Tibial artery (tissue), 4 donors: ENCODE data around the gene SMIM3.
A peak's percentile ranks its signal among the peaks of the same experiment; 100 is the strongest.

Experiments
- DNase-seq, 2 donors: peaks; one replicate each; pipeline ENCODE4 v3.0.0-alpha.2; 2019
- H3K27ac ChIP-seq, 2 donors: fragments of 200-600 bp; sonication (generic) in 1 of 2; 1 replicate in 1 of 2; 2 replicates in 1 of 2; pipeline ENCODE4 v1.5.1; 2018 to 2019; ENCODE audit warnings: mild to moderate bottlenecking in 1 of 2
- H3K27me3 ChIP-seq, 2 donors: fragments of 200-600 bp; sonication (generic) in 1 of 2; one replicate each; pipeline versions ENCODE4 v1.5.1 to v1.6.0; 2016 to 2019
- H3K36me3 ChIP-seq, 3 donors: fragments of 200-600 bp; sonication (generic) in 2 of 3; one replicate each; pipeline ENCODE4 v1.5.1; 2016 to 2019; ENCODE audit warnings: mild to moderate bottlenecking in 2 of 3
- H3K4me1 ChIP-seq, 4 donors: fragments of 200-600 bp; sonication (generic) in 2 of 4; 1 replicate in 3 of 4; 2 replicates in 1 of 4; pipeline ENCODE4 v1.5.1; 2016 to 2019
- H3K4me3 ChIP-seq, 2 donors: fragments of 200-600 bp; sonication (generic) in 1 of 2; 1 replicate in 1 of 2; 2 replicates in 1 of 2; pipeline ENCODE4 v1.5.1; 2018 to 2019; ENCODE audit warnings: mild to moderate bottlenecking in 2 of 2
- H3K9me3 ChIP-seq, 3 donors: fragments of 200-600 bp; sonication (generic) in 1 of 3; one replicate each; pipeline ENCODE4 v1.5.1; 2016 to 2019
- CTCF ChIP-seq, 2 experiments: fragments of 200-600 bp in 1 of 2; fragments of 450-650 bp in 1 of 2; IDR thresholded peaks; one replicate each; pipeline ENCODE4 v1.5.1; 2017 to 2019; ENCODE audit warnings: antibody characterized with exemption in 2 of 2, mild to moderate bottlenecking in 1 of 2, moderate library complexity in 1 of 2
- intact Hi-C: fragments of 100-400 bp; cut with DNase I; formaldehyde crosslinking; loops from one replicate; pipeline ENCODE4 v1.15.0; 2023; ENCODE audit warnings: low total_unique reads

The SMIM3 gene

GRCh38 chr5:150778517-150779396 lies at the start of gene SMIM3:
Gene SMIM3, plus strand, starts transcription at chr5:150778757. Its CDS starts 16,684 bp downstream, at chr5:150795441.
- TF ChIP-seq CTCF (IDR thresholded peaks at IDR 0.05) = peak in 1 of 2 experiments; percentile 35
- intact Hi-C loops = no loop called here
- H3K27me3 ChIP-seq = no peaks in the 10 kb centered on the region
- H3K36me3 ChIP-seq = no peaks in the 10 kb centered on the region
- peak within 1 kb of the TSS; percentile 84 to 91 for H3K4me3 ChIP-seq
- peak within 1 kb of the TSS; percentile 96 to 97 for H3K27ac ChIP-seq
- no peaks in the 10 kb centered on the region for H3K9me3 ChIP-seq
- DNase-seq = peak; percentile 86 to 94
- H3K4me1 ChIP-seq = peaks cover 5 to 53% (median 46%) of the 10 kb centered on the region in 4 donors

- no peak overlapping the region for H3K27ac ChIP-seq
- no peak for DNase-seq
- no peaks in the 10 kb centered on the region for H3K4me1 ChIP-seq
- no peaks in the 10 kb centered on the region for H3K27me3 ChIP-seq
- no peak overlapping the region for H3K4me3 ChIP-seq
- H3K9me3 ChIP-seq = no peaks in the 10 kb centered on the region
- no peak for TF ChIP-seq CTCF (IDR thresholded peaks at IDR 0.05)
- intact Hi-C loops = no loop called here
- peaks cover 64 to 79% (median 76%) of the 10 kb centered on the region in 3 donors for H3K36me3 ChIP-seq
These were observed 48.7 kb upstream of the SMIM3 start for GRCh38 chr5:150729859-150730258.

- Histone ChIP-seq H3K27me3 (no peaks in the 10 kb centered on the region), H3K4me1 (no peaks in the 10 kb centered on the region), H3K4me3 (no peak overlapping the region), H3K27ac (no peak overlapping the region), H3K9me3 (no peaks in the 10 kb centered on the region), H3K36me3 (peaks cover 56 to 69% (median 68%) of the 10 kb centered on the region in 3 donors)
- DNase-seq = no peak
- no peak for TF ChIP-seq CTCF (IDR thresholded peaks at IDR 0.05)
- intact Hi-C loops = no loop called here
These were observed 46.8 kb upstream of the SMIM3 start for GRCh38 chr5:150731669-150732242.

- DNase-seq = peak; percentile 44 to 71
- Histone ChIP-seq H3K4me3 (no peak overlapping the region), H3K36me3 (peaks cover 37 to 57% (median 53%) of the 10 kb centered on the region in 3 donors), H3K4me1 (peaks cover 0 to 4% (median 0%) of the 10 kb centered on the region in 4 donors), H3K9me3 (no peaks in the 10 kb centered on the region), H3K27ac (no peak overlapping the region), H3K27me3 (no peaks in the 10 kb centered on the region)
- intact Hi-C loops = no loop called here
- TF ChIP-seq CTCF (IDR thresholded peaks at IDR 0.05) = no peak
These were observed 43.8 kb upstream of the SMIM3 start for GRCh38 chr5:150734579-150735384.

GRCh38 chr5:150738862-150739261 lies 39.7 kb upstream of the SMIM3 start:
- peaks cover 0 to 4% (median 0%) of the 10 kb centered on the region in 4 donors for H3K4me1 ChIP-seq
- no peaks in the 10 kb centered on the region for H3K27me3 ChIP-seq
- peaks cover 10 to 51% (median 29%) of the 10 kb centered on the region in 3 donors for H3K36me3 ChIP-seq
- H3K4me3 ChIP-seq = no peak overlapping the region
- intact Hi-C loops = no loop called here
- no peak overlapping the region for H3K27ac ChIP-seq
- no peak for DNase-seq
- TF ChIP-seq CTCF (IDR thresholded peaks at IDR 0.05) = no peak
- H3K9me3 ChIP-seq = no peaks in the 10 kb centered on the region
